A549 (cell line): ENCODE measurements around the gene BBS9. TPM values are rescaled to one million over a fixed set of nuclear protein-coding genes. Genes with fewer than 3 reads are reported as not detected.

Source experiments
- ATAC-seq, 2 experiments: fragments of 200-7000 bp in 1 of 2; fragments of >200 bp in 1 of 2; cut with Nextera tagmentation in 1 of 2; cut with Tn5 transposase in 1 of 2; 3 replicates each; pipeline versions ENCODE4 v1.8.0 to v1.9.1; 2018 to 2020; ENCODE audit warnings: mild to moderate bottlenecking in 1 of 2, moderate library complexity in 1 of 2
- CTCF ChIA-PET: fragments of 300-600 bp; sonication (Branson Sonifier 250); formaldehyde crosslinking; extraction: SDS; loops from one replicate; lab custom pipeline; 2021; ENCODE audit warnings: antibody characterized with exemption, inconsistent platforms; lab: Yijun Ruan, JAX
- POLR2A ChIA-PET: fragments of 350-600 bp; formaldehyde crosslinking; extraction: SDS; loops from one replicate; lab custom pipeline; 2021; ENCODE audit warnings: antibody characterized with exemption, inconsistent platforms; lab: Yijun Ruan, JAX
- DNase-seq, 2 experiments: peaks; one replicate each; pipeline versions ENCODE4 v3.0.0 to v3.0.0-alpha.2; 2011 to 2016; ENCODE audit warnings: low read depth in 1 of 2, low spot score in 1 of 2
- FAIRE-seq: peaks from 2 replicates; lab custom pipeline; 2011; peaks lifted over from hg19 to GRCh38; lab: Jason Lieb, UNC
- H3K27ac ChIP-seq, 2 experiments: fragments of >200 bp; sonication (Bioruptor Twin); formaldehyde crosslinking; 3 replicates each; pipeline ENCODE4 v1.5.1; 2016 to 2017
- H3K4me1 ChIP-seq: fragments of >200 bp; sonication (Bioruptor Twin); formaldehyde crosslinking; 3 replicates; pipeline ENCODE4 v1.6.1; 2016
- H3K4me2 ChIP-seq: fragments of >200 bp; sonication (Bioruptor Twin); formaldehyde crosslinking; 3 replicates; pipeline ENCODE4 v1.6.1; 2016
- H3K4me3 ChIP-seq: fragments of >200 bp; sonication (Bioruptor Twin); formaldehyde crosslinking; 3 replicates; pipeline ENCODE4 v1.5.1; 2016
- H3K9me3 ChIP-seq: fragments of >200 bp; sonication (Bioruptor Twin); formaldehyde crosslinking; 3 replicates; pipeline ENCODE4 v1.6.1; 2016
- CBX2 ChIP-seq: fragments of 200-600 bp; sonication (generic); IDR thresholded peaks from 2 replicates; pipeline ENCODE4 v1.6.1; 2016; ENCODE audit warnings: low read depth, mild to moderate bottlenecking, borderline replicate concordance
- CBX8 ChIP-seq: fragments of 200-600 bp; sonication (generic); IDR thresholded peaks from 2 replicates; pipeline ENCODE4 v1.6.1; 2016
- CHD4 ChIP-seq: fragments of 200-600 bp; sonication (generic); IDR thresholded peaks from 2 replicates; pipeline ENCODE4 v1.6.1; 2016; ENCODE audit warnings: antibody characterized with exemption, mild to moderate bottlenecking, borderline replicate concordance
- EHF ChIP-seq: fragments of 250-450 bp; sonication (Bioruptor Pico); IDR thresholded peaks from 2 replicates; pipeline ENCODE4 v1.5.0; 2020; ENCODE audit warnings: mild to moderate bottlenecking
- ELK1 ChIP-seq: fragments of 150-350 bp; IDR thresholded peaks from 2 replicates; pipeline ENCODE4 v1.6.1; 2014; ENCODE audit warnings: low read depth, mild to moderate bottlenecking, low read length
- EP300 ChIP-seq, 2 experiments: fragments of >200 bp; sonication (Bioruptor Twin); formaldehyde crosslinking; IDR thresholded peaks; 2 replicates in 1 of 2; 3 replicates in 1 of 2; pipeline ENCODE4 v1.6.1; 2016 to 2017
- ESRRA ChIP-seq: fragments of 150-350 bp; IDR thresholded peaks from 2 replicates; pipeline ENCODE4 v1.6.1; 2014; ENCODE audit warnings: mild to moderate bottlenecking, low read length, borderline replicate concordance
- FOSL2 ChIP-seq, 2 experiments: fragments of 450-650 bp in 1 of 2; fragments of >200 bp in 1 of 2; sonication (Bioruptor Twin) in 1 of 2; formaldehyde crosslinking; IDR thresholded peaks; 2 replicates each; pipeline versions ENCODE4 v1.5.0 to v1.6.1; 2016 to 2020; ENCODE audit warnings: mild to moderate bottlenecking in 1 of 2, moderate library complexity in 1 of 2
- FOXS1 ChIP-seq: fragments of 250-450 bp; sonication (Bioruptor Pico); IDR thresholded peaks from 2 replicates; pipeline ENCODE4 v1.5.0; 2020; ENCODE audit warnings: mild to moderate bottlenecking, moderate library complexity
- HEYL ChIP-seq: fragments of 250-450 bp; sonication (Bioruptor Pico); IDR thresholded peaks from 2 replicates; pipeline ENCODE4 v1.8.0; 2021; ENCODE audit warnings: mild to moderate bottlenecking, moderate library complexity
- HOXA7 ChIP-seq: fragments of 250-450 bp; sonication (Bioruptor Pico); IDR thresholded peaks from 2 replicates; pipeline ENCODE4 v1.5.0; 2020; ENCODE audit warnings: mild to moderate bottlenecking, moderate library complexity
- MAFK ChIP-seq: fragments of 450-650 bp; IDR thresholded peaks from 2 replicates; pipeline ENCODE4 v1.6.1; 2014; ENCODE audit not compliant: partially characterized antibody
- MYC ChIP-seq: IDR thresholded peaks from 2 replicates; pipeline ENCODE4 v1.6.1; 2012; ENCODE audit warnings: mild to moderate bottlenecking, inconsistent platforms, low read length, improper control_type of control experiment, borderline replicate concordance
- PBX3 ChIP-seq: IDR thresholded peaks from 2 replicates; pipeline ENCODE4 v1.6.1; 2012
- POLR2AphosphoS2 ChIP-seq: conservative IDR thresholded peaks from 2 replicates; pipeline ENCODE4 v1.6.1; 2012; ENCODE audit warnings: low read length, improper control_type of control experiment, inconsistent platforms
- RAD21 ChIP-seq, 2 experiments: fragments of >200 bp in 1 of 2; sonication (Bioruptor Twin) in 1 of 2; formaldehyde crosslinking in 1 of 2; IDR thresholded peaks in 1 of 2; conservative IDR thresholded peaks in 1 of 2; 2 replicates in 1 of 2; 3 replicates in 1 of 2; pipeline ENCODE4 v1.6.1; 2012 to 2018; ENCODE audit warnings: inconsistent platforms in 1 of 2
- RARB ChIP-seq: fragments of 250-450 bp; sonication (Bioruptor Pico); IDR thresholded peaks from 2 replicates; pipeline ENCODE4 v1.8.0; 2021; ENCODE audit warnings: mild to moderate bottlenecking, moderate library complexity
- SMC3 ChIP-seq: fragments of >200 bp; sonication (Bioruptor Twin); formaldehyde crosslinking; IDR thresholded peaks from 3 replicates; pipeline ENCODE4 v1.6.1; 2018; ENCODE audit warnings: inconsistent platforms
- TP53 ChIP-seq: fragments of 250-450 bp; sonication (Bioruptor Pico); IDR thresholded peaks from 2 replicates; pipeline ENCODE4 v1.5.0; 2021; ENCODE audit warnings: mild to moderate bottlenecking, moderate library complexity
- ZC3H11A ChIP-seq: fragments of 450-650 bp; IDR thresholded peaks from 2 replicates; pipeline ENCODE4 v1.6.1; 2014; ENCODE audit warnings: antibody characterized with exemption, mild to moderate bottlenecking
- ZNF302 ChIP-seq: fragments of 250-450 bp; sonication (Bioruptor Pico); IDR thresholded peaks from 2 replicates; pipeline ENCODE4 v1.9.0; 2021; ENCODE audit warnings: inconsistent platforms, mild to moderate bottlenecking, moderate library complexity
- ZSCAN20 ChIP-seq: fragments of 250-450 bp; sonication (Bioruptor Pico); IDR thresholded peaks from 2 replicates; pipeline ENCODE4 v1.8.0; 2022; ENCODE audit warnings: mild to moderate bottlenecking, moderate library complexity
- WGBS: methylation state at CpG from one replicate; pipeline ENCODE4 v1.1.6; 2017; ENCODE audit errors: missing lambda C conversion rate; 5-methylcytosine and 5-hydroxymethylcytosine counted together
- polyA plus RNA-seq, 4 experiments: library from polyadenylated mRNA; depleted of rRNA in 3 of 4; stranded (reverse); fragments of >200 nt; fragmentation: RNase III in 1 of 4; extraction: RNeasy Plus Mini Kit Qiagen cat#74134 plus additional on column Dnase treatment in 1 of 4; gene quantifications; 2 replicates in 3 of 4; 3 replicates in 1 of 4; pipeline ENCODE4 v1.2.3, GENCODE V29; 2011 to 2017
- TF ChIP-seq, protein P1 (sequence below): fragments of >200 bp; sonication (Bioruptor Twin); formaldehyde crosslinking; IDR thresholded peaks from 3 replicates; pipeline ENCODE4 v1.5.1; 2016
- TF ChIP-seq, protein P2 (sequence below): fragments of 250-450 bp; sonication (Bioruptor Pico); IDR thresholded peaks from 2 replicates; pipeline ENCODE4 v1.5.0; 2020; ENCODE audit warnings: low read depth, mild to moderate bottlenecking, moderate library complexity
- TF ChIP-seq, protein P3 (sequence below): IDR thresholded peaks from 2 replicates; pipeline ENCODE4 v1.6.1; 2012; ENCODE audit warnings: low read depth, borderline replicate concordance

Gene BBS9
- polyA plus RNA-seq, 2 of the 4 experiments (the other 2 are of a cell fraction) = 8.3 to 9.1 TPM

- DNase-seq = peak in 1 of 2 experiments; percentile 65
- no peak for FAIRE-seq
- Histone ChIP-seq H3K27ac (0 out of 6 replicates have a peak overlapping the region, but pooled peaks of 1 of the 2 experiments have one; percentile 43), H3K9me3 (no peaks in the 10 kb centered on the region), H3K4me1 (no peaks in the 10 kb centered on the region), H3K4me2 (peak overlapping the region; percentile 36; the same call in 2 of the 3 replicates), H3K4me3 (no peak overlapping the region)
- ATAC-seq = peak; percentile 99 to 100
- TF ChIP-seq MAFK = no peak
- no peak for TF ChIP-seq FOXS1 (CRISPR knock-in tag)
- no peak for TF ChIP-seq CBX8
- TF ChIP-seq HOXA7 (CRISPR knock-in tag) = no peak
- no peak for TF ChIP-seq RARB (CRISPR knock-in tag)
- TF ChIP-seq EHF (CRISPR knock-in tag) = no peak
- TF ChIP-seq, protein P1, sequence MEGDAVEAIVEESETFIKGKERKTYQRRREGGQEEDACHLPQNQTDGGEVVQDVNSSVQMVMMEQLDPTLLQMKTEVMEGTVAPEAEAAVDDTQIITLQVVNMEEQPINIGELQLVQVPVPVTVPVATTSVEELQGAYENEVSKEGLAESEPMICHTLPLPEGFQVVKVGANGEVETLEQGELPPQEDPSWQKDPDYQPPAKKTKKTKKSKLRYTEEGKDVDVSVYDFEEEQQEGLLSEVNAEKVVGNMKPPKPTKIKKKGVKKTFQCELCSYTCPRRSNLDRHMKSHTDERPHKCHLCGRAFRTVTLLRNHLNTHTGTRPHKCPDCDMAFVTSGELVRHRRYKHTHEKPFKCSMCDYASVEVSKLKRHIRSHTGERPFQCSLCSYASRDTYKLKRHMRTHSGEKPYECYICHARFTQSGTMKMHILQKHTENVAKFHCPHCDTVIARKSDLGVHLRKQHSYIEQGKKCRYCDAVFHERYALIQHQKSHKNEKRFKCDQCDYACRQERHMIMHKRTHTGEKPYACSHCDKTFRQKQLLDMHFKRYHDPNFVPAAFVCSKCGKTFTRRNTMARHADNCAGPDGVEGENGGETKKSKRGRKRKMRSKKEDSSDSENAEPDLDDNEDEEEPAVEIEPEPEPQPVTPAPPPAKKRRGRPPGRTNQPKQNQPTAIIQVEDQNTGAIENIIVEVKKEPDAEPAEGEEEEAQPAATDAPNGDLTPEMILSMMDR = peak; percentile 65
- no peak for TF ChIP-seq CHD4
- TF ChIP-seq RAD21 (conservative IDR thresholded peaks at IDR 0.05 in 1 of 2, IDR thresholded peaks at IDR 0.05 in 1 of 2) = peak; percentile 46 to 64
- TF ChIP-seq MYC = no peak
- TF ChIP-seq, protein P2, sequence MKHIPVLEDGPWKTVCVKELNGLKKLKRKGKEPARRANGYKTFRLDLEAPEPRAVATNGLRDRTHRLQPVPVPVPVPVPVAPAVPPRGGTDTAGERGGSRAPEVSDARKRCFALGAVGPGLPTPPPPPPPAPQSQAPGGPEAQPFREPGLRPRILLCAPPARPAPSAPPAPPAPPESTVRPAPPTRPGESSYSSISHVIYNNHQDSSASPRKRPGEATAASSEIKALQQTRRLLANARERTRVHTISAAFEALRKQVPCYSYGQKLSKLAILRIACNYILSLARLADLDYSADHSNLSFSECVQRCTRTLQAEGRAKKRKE (CRISPR knock-in tag) = no peak
- TF ChIP-seq, protein P3, sequence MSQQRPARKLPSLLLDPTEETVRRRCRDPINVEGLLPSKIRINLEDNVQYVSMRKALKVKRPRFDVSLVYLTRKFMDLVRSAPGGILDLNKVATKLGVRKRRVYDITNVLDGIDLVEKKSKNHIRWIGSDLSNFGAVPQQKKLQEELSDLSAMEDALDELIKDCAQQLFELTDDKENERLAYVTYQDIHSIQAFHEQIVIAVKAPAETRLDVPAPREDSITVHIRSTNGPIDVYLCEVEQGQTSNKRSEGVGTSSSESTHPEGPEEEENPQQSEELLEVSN = no peak
- no peak for TF ChIP-seq FOSL2 (IDR thresholded peaks at IDR 0.05)
- no peak for TF ChIP-seq FOSL2 (CRISPR knock-in tag; IDR thresholded peaks at IDR 0.05)
- peak; percentile 60 for TF ChIP-seq SMC3
- 6% methylated on average over 1 of the region's 1 CpG for WGBS
- CTCF ChIA-PET = interaction anchor here (0.6 to 2.5 kb wide), 15 partner anchors 11 to 475 kb away, joined by 3 to 14 read pairs (median 4); no protein-coding TSS in a partner anchor
- POLR2A ChIA-PET = interaction anchor here (0.9 kb wide), 1 partner anchor 445 kb away, joined by 3 read pairs; no protein-coding TSS in a partner anchor
Measured at GRCh38 chr7:33459340-33459751, 330.0 kb downstream of the BBS9 start.

GRCh38 chr7:33463131-33463530 is 333.8 kb downstream of the BBS9 start:
- Histone ChIP-seq H3K4me3 (no peak overlapping the region), H3K9me3 (no peaks in the 10 kb centered on the region), H3K4me1 (no peaks in the 10 kb centered on the region), H3K4me2 (no peak overlapping the region), H3K27ac (no peak overlapping the region)
- FAIRE-seq (no peak), ATAC-seq (no peak), DNase-seq (no peak)
- TF ChIP-seq PBX3 = no peak
- no peak for TF ChIP-seq FOXS1 (CRISPR knock-in tag)
- TF ChIP-seq TP53 (CRISPR knock-in tag) = no peak
- no peak for TF ChIP-seq ELK1
- no peak for TF ChIP-seq CBX2
- no peak for TF ChIP-seq RAD21 (conservative IDR thresholded peaks at IDR 0.05 in 1 of 2, IDR thresholded peaks at IDR 0.05 in 1 of 2)
- no peak for TF ChIP-seq EP300 (IDR thresholded peaks at IDR 0.05)
- TF ChIP-seq HEYL = no peak
- no peak for TF ChIP-seq FOSL2 (IDR thresholded peaks at IDR 0.05)
- TF ChIP-seq FOSL2 (CRISPR knock-in tag; IDR thresholded peaks at IDR 0.05) = no peak
- TF ChIP-seq ZNF302 (CRISPR knock-in tag) = no peak
- TF ChIP-seq ZC3H11A = no peak
- no peak for TF ChIP-seq ESRRA
- no peak for TF ChIP-seq POLR2AphosphoS2
- TF ChIP-seq ZSCAN20 (CRISPR knock-in tag) = no peak
- POLR2A ChIA-PET = no interaction called here
- CTCF ChIA-PET = no interaction called here
- WGBS = 88% methylated on average over 2 of the region's 2 CpGs
